Islet of Langerhans (tissue), 1 donor: Measurements from ENCODE around the gene PLEKHG4B.
"Not testable (repeated sequence)": the region's sequence is repeated elsewhere in the genome, so short reads cannot be mapped to it uniquely, and the experiment has no call there.

ENCODE experiments used
- FAIRE-seq: peaks from one replicate; lab custom pipeline; 2011; peaks lifted over from hg19 to GRCh38; lab: Jason Lieb, UNC

PLEKHG4B gene

DNA sequence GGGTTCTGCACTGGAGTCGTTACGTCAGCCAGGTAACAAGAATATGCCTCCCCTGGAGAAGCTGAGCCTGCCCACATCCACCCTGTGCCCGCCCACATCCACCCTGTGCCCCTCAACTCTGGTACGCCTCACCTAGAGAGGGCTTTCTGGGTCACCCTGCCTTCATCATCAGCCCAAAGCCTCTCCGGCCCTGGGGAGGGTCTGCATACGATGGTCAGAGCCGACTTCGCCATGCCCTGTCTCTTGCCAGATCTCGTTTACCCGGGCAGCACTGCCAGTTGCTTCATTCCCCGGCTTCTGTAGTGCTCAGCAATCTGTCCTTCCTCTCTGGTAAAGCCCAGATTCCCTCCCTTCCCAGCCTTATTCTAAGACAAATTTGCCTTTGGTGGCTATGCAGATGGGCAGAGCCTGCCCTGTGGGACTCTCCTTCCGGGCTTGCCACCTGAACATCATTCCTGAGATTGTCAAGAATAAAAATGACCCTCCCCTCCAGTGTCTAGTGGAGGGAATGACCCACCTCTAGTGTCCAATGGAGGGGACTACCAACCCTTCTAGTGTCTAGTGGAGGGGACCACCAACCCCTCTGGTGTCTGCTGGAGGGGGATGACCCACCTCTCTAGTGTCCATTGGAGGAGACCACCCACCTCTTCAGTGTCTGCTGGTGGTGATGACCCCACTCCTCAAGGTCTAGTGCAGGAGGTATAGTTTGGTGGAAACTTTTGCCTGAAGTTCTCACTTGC lies 3.4 kb downstream of the PLEKHG4B start:
- FAIRE-seq, result no peak

DNA sequence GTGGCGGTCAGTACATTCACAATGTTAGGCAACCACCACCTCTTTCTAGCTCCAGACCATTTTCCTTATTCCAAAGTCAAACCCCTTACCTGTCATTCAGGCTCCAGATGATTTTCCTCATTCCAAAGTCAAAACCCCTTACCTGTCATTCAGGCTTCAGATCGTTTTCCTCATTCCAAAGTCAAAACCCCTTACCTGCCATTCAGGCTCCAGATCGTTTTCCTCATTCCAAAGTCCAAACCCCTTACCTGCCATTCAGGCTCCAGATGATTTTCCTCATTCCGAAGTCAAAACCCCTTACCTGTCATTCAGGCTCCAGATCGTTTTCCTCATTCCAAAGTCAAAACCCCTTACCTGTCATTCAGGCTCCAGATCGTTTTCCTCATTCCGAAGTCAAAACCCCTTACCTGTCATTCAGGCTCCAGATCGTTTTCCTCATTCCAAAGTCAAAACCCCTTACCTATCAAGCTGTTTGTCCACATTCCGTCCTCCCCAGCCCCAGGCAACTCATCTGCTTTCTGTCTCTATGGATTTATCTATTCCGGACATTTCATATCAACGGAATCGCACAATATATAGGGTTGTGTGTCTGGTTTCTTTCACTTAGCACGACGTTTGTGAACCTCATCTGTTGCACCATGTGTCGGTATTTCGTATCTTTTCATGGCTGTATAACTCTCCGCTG lies 5.2 kb downstream of the PLEKHG4B start:
- no peak for FAIRE-seq

DNA sequence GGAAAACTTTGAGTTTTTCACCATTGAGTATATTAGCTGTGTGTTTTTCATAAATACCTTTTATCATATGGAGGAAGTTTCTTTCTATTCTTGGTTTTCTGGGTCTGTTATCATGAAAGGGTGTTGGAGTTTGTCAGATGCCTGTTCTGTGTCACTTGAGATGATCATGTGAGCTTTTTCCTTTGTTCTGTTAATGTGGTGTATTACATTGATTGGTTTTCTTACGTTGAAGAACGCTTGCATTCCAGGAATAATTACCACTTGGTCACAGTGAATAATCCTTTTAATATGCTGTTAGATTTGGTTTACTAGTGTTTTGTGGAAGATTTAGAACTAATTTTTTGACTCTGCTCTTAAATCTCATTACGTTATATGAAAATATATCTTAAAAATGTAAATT lies 7.8 kb downstream of the PLEKHG4B start:
- FAIRE-seq, result no peak

DNA sequence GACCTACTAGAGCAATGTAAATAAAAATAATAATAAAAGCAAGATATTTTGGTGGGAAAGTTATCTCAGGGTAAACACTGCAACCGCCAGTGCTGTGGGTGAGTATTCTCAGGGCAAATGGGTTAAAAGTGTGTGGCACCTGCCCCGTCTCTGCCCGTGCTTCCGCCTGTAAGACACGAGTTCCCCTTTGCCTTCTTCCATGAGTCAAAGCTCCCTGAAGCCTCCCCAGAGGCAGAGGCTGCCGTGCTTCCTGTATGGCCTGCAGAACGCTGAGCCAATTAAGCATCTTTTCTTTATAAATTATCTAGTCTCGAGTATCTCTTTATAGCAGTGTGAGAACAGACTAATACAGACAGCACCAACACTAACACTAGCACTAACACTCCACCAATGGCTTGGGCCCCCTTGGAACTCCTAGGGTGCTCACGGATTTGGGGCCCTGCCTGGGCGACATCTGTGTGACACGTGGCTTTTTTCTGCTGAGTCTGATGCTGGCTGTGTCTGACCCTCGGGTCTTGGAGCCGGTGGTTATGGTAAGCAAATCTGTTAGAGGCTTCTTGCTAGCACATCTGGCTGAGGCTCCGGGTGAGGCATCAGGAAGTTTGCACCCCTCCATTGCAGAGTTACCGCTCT lies 10.6 kb downstream of the PLEKHG4B start:
- FAIRE-seq, result no peak

DNA sequence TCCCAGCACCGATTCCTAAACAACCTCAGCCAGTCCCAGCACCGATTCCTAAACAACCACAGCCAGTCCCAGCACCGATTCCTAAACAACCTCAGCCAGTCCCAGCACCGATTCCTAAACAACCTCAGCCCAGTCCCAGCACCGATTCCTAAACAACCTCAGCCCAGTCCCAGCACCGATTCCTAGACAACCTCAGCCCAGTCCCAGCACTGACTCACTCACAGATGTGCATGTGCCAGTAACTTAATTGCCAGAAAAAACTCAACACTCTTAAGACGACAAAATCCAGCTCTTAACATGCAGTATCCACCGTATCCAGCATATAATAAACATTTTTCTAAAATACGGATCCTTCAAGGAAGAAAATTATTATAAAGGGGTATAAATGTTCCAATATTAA lies 12.1 kb downstream of the PLEKHG4B start:
- FAIRE-seq, result not testable (repeated sequence)

DNA sequence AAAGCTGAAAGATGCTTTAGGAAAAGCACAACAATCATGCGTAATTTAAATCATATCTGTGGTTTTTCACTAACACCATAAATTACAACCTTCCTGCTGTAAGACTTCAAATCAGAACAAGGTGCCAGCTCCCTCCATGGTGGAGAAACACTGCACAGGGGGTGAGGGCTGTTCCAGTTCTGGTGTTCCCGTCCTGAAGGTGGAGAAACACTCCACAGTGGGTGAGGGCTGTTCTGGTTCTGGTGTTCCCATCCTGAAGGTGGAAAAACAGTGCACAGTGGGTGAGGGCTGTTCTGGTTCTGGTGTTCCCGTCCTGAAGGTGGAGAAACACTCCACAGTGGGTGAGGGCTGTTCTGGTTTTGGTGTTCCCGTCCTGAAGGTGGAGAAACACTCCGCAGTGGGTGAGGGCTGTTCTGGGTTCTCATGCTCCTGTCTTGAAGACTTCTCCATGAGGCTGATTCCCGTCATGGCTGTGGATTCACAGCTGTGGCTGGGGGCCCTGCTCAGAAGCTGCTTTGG lies 12.9 kb downstream of the PLEKHG4B start:
- no peak for FAIRE-seq

- FAIRE-seq, result no peak
Measured at GRCh38 chr5:105504-106070, 13.6 kb downstream of the PLEKHG4B start.

DNA sequence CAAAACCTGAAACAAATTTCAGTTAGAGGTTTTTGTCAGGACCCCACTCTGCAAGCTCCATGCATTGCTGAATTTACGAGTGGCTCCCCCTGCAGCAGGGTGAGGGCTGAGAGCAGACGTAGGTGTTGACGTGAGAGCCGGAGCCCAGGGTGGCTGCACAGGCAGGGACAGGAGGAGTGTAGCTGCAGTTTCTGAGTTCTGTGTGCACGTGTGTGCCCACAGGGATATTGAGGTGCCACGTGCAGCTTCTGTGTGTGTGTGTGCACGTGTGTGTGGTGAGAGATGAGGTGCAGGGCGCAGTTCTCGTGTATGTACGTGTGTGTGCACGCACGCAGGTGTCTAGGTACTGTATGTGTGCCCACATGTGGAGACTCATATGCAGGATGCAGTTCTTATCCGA lies 14.6 kb downstream of the PLEKHG4B start:
- no peak for FAIRE-seq

DNA sequence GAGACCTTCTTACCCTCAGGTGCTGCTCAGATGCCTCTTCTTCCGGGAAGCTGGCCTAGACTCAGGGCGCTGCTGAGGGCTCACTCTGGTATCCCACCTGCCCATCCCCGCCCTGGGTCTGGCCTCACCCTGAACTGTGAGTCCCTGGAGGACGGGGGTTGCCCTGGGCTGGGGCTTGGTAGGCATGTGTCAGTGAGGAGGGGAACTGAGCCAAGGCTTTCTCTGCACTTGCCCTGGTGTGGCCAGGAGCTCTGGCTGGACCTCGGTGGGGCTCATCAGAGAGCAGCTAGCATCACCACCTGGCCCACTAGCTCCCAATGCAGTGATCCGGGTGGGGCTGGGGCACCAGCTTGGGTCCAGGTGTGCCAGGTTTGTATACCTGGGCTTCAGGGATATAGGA lies 15.6 kb downstream of the PLEKHG4B start:
- FAIRE-seq, result no peak

- no peak for FAIRE-seq
Measured at GRCh38 chr5:109826-110225, 17.9 kb downstream of the PLEKHG4B start.

DNA sequence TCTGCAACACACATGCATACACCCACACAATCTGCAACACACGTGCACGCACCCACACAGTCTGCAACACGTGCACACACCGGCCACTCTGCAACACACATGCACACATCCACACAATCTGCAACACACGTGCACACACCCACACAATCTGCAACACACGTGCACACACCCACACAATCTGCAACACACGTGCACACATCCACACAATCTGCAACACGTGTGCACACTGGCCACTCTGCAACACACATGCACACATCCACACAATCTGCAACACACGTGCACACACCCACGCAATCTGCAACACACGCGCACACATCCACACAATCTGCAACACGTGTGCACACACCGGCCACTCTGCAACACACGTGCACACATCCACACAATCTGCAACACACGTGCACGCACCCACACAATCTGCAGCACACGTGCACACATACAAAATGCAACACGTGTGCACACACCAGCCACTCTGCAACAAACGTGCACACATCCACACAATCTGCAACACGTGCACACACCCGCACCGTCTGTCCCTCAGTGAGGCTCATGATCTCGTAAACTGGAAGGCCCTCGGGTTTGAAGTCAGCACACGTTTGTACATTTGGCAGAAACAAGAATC lies 18.4 kb downstream of the PLEKHG4B start:
- no peak for FAIRE-seq

DNA sequence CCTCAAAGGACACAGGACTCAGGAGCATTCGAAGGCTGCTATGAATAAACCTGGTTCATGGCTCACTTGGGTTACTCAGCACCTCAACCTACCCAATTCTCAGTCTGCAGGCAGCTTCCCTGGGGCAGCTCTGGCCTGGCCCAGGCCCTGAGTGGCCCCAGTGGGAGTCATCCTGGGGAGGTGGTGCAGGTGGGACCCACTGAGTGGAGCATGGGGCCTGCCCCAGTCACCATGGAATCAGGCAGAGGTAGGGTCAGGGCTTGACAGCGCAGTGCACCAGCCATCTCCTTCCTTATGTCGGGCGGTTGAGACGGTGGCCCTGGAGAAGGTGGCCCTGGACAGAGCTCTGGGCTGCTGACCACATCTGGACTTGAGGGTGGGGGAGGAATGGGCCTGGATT lies 19.2 kb downstream of the PLEKHG4B start:
- FAIRE-seq, result no peak

- FAIRE-seq, result no peak
Measured at GRCh38 chr5:119486-120097, 27.6 kb downstream of the PLEKHG4B start.

GRCh38 chr5:121432-121831 lies 29.5 kb downstream of the PLEKHG4B start:
- FAIRE-seq, result no peak

GRCh38 chr5:125815-126214 lies 33.8 kb downstream of the PLEKHG4B start:
- no peak for FAIRE-seq

DNA sequence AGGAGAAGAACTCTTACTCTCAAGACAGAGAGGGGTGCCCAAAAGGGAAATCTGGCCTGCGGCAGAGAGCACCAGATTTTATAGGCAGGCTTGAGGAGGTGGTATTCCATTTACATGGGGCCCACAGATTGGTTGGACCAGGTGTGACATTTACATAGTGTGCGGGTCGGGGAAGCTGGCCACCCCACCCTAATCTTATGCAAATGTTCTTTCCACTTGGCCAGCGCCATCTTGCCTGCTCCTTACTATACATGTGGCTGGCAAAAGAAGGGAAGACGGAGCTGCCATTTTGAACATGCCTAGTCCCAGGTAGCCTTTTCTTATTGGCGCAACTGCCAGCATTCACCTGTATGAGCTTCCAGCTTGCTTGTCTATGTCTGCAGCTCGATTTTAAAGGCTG lies 34.8 kb downstream of the PLEKHG4B start:
- no peak for FAIRE-seq

- no peak for FAIRE-seq
Measured at GRCh38 chr5:127886-128285, 35.9 kb downstream of the PLEKHG4B start.

DNA sequence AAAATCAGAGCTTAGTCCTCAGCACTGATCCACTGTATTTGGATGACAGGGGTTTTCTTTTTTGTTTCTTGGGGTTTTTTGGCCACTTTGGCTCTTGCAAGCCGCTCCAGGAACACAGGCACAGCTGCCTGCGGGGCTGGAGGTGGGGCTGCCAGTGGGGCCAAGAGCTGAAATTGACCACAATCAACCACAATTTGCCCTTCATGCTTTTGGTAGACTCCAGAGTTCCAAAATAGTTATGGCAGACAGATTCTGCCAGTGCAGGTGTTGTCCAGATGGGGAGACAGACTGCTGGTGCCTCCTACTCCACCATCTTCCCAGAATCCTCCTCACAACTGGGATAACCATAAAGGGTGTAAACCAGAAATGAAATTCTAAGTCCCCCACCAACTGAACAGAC lies 36.5 kb downstream of the PLEKHG4B start:
- no peak for FAIRE-seq

DNA sequence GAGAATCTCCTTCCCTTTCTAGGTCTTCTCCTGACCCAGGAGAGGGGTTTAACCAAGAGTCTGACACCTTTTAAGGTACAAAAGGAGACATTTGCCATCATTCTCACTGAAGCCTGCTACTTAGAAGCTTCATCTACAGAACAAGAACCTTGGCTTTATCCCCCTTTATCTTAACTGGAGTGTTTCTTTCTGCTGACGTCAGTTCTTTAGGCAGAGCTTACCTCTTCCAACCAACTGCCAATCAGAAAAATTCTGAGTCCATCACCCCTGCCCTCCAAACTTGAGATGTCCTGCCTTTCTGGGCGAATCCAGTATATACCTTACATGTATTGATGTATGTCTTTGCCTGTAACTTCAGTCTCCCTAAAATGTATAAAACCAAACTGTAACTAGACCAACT lies 37.2 kb downstream of the PLEKHG4B start:
- FAIRE-seq, result no peak

DNA sequence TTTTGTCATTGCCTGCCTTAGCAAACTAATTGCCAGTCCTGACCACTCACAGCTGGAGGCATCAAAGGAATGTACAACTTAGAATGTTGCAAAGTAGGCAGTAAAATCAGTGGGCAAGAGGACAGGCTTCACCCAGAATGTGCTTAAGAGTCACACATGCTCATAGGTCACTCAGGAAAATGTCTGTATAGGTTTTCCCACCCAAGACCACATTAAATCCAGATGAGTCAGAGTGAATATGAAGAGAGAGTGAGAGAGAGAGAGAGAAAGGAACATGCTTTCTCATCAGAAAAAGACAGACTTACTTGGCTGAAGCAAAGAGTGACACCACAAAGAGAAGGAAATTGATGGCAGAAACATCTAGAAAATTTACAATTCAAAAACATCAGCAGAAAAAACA lies 37.9 kb downstream of the PLEKHG4B start:
- no peak for FAIRE-seq

- FAIRE-seq, result no peak
Measured at GRCh38 chr5:130601-131131, 38.7 kb downstream of the PLEKHG4B start.

DNA sequence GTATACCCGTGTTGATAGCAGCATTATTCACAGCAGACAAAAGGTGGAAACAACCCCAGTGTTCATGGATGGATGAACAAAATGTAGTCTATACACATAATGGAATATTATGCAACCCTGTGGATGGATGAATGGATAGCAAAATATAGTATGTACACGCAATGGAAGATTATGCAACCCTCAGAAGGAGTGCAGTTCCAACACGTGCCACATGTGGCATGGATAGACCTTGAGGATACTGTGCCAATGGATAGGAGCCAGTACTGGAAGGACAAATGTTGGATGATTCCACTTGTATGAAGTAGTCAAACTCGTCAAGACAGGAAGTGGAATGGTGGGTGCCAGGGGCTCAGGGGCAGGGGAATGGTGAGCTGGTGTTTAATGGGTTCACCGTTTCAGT lies 44.9 kb downstream of the PLEKHG4B start:
- FAIRE-seq, result no peak
